ENCODE data around the gene HACE1.
"Not testable (repeated sequence)": the region's sequence is repeated elsewhere in the genome, so short reads cannot be mapped to it uniquely, and the experiment has no call there.

DNA sequence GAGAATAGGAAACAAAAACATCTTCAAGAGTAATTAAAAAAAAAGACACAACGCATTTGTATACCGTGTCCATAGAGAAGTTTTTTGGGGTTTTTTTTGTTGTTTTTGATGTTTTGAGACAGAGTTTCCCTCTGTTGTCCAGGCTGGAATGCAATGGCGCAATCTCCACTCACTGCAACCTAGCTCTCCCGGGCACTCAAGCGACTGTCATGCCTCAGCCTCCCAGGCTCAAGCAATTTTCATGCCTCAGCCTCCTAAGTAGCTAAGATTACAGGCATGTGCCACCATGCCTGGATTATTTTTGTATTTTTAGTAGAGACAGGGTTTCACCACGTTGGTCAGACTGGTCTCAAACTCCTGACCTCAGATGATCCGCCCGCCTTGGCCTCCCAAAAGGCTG, 12.0 kb downstream of the HACE1 start:
- TF ChIP-seq POLR2AphosphoS5 (IDR thresholded peaks at IDR 0.05; ENCODE audit: low read depth, low read length) = not testable (repeated sequence)
- TF ChIP-seq, protein P1, sequence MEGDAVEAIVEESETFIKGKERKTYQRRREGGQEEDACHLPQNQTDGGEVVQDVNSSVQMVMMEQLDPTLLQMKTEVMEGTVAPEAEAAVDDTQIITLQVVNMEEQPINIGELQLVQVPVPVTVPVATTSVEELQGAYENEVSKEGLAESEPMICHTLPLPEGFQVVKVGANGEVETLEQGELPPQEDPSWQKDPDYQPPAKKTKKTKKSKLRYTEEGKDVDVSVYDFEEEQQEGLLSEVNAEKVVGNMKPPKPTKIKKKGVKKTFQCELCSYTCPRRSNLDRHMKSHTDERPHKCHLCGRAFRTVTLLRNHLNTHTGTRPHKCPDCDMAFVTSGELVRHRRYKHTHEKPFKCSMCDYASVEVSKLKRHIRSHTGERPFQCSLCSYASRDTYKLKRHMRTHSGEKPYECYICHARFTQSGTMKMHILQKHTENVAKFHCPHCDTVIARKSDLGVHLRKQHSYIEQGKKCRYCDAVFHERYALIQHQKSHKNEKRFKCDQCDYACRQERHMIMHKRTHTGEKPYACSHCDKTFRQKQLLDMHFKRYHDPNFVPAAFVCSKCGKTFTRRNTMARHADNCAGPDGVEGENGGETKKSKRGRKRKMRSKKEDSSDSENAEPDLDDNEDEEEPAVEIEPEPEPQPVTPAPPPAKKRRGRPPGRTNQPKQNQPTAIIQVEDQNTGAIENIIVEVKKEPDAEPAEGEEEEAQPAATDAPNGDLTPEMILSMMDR (IDR thresholded peaks at IDR 0.05) = not testable (repeated sequence)
